GM12878 (cell line): ENCODE results near the gene XPNPEP3. TPM values are rescaled to one million over a fixed set of nuclear protein-coding genes. Genes with fewer than 3 reads are reported as not detected.

Experiments
- ASH2L ChIP-seq: fragments of 300-600, 200-600 bp; sonication (generic); IDR thresholded peaks from 2 replicates; pipeline ENCODE4 v1.6.1; 2017; ENCODE audit warnings: low read depth, mild to moderate bottlenecking, borderline replicate concordance
- E2F8 ChIP-seq: fragments of 450-650 bp; IDR thresholded peaks from 2 replicates; pipeline ENCODE4 v1.6.1; 2018; ENCODE audit warnings: mild to moderate bottlenecking, low read depth, moderate library complexity; ENCODE audit not compliant: partially characterized antibody
- E4F1 ChIP-seq: fragments of 450-650 bp; IDR thresholded peaks from 2 replicates; pipeline ENCODE4 v1.6.1; 2018; ENCODE audit warnings: borderline replicate concordance, mild to moderate bottlenecking; ENCODE audit not compliant: partially characterized antibody
- EZH2 ChIP-seq: IDR thresholded peaks from 2 replicates; pipeline ENCODE4 v1.6.1; 2012; ENCODE audit warnings: low read depth, mild to moderate bottlenecking, control low read depth, inconsistent platforms, low read length, borderline replicate concordance; ENCODE audit not compliant: control insufficient read depth
- IRF3 ChIP-seq: fragments of 450-650 bp; IDR thresholded peaks from 2 replicates; pipeline ENCODE4 v1.6.1; 2014; ENCODE audit warnings: mild to moderate bottlenecking
- IRF5 ChIP-seq: fragments of 450-650 bp; IDR thresholded peaks from 2 replicates; pipeline ENCODE4 v1.6.1; 2017; ENCODE audit warnings: borderline replicate concordance
- KDM1A ChIP-seq: fragments of 200-600 bp; sonication (generic); IDR thresholded peaks from 2 replicates; pipeline ENCODE4 v1.6.1; 2016; ENCODE audit warnings: borderline replicate concordance
- MAX ChIP-seq: IDR thresholded peaks from 2 replicates; pipeline ENCODE4 v1.6.1; 2012; ENCODE audit warnings: low read depth, low read length, improper control_type of control experiment
- MTA2 ChIP-seq: fragments of 450-650 bp; IDR thresholded peaks from 2 replicates; pipeline ENCODE4 v1.6.1; 2016; ENCODE audit warnings: low read depth, mild to moderate bottlenecking, moderate library complexity
- PAX8 ChIP-seq: fragments of 450-650 bp; IDR thresholded peaks from 2 replicates; pipeline ENCODE4 v1.6.1; 2017; ENCODE audit warnings: mild to moderate bottlenecking, moderate library complexity
- PKNOX1 ChIP-seq: fragments of 450-650 bp; IDR thresholded peaks from 2 replicates; pipeline ENCODE4 v1.6.1; 2016; ENCODE audit warnings: mild to moderate bottlenecking
- POLR2A ChIP-seq: IDR thresholded peaks from 2 replicates; pipeline ENCODE4 v1.6.1; 2011; ENCODE audit warnings: low read depth, mild to moderate bottlenecking, low read length
- RAD21 ChIP-seq: IDR thresholded peaks from 2 replicates; pipeline ENCODE4 v1.6.1; 2011; ENCODE audit warnings: mild to moderate bottlenecking, low read depth, low read length, moderate library complexity; ENCODE audit not compliant: insufficient read depth
- RBBP5 ChIP-seq: fragments of 200-600 bp; sonication (generic); conservative IDR thresholded peaks from 2 replicates; pipeline ENCODE4 v1.6.1; 2016
- RUNX3 ChIP-seq: IDR thresholded peaks from 2 replicates; pipeline ENCODE4 v1.6.1; 2012; ENCODE audit warnings: low read length, inconsistent platforms
- SMC3 ChIP-seq: IDR thresholded peaks from 2 replicates; pipeline ENCODE4 v1.6.1; 2011; ENCODE audit warnings: low read length, improper control_type of control experiment, borderline replicate concordance
- SP1 ChIP-seq: IDR thresholded peaks from one replicate; pipeline ENCODE4 v1.6.1; 2011; ENCODE audit warnings: low read depth, low read length
- SREBF2 ChIP-seq: IDR thresholded peaks from 2 replicates; pipeline ENCODE4 v1.6.1; 2012; ENCODE audit warnings: mild to moderate bottlenecking, low read length
- polyA plus RNA-seq, 11 experiments: library from polyadenylated mRNA; depleted of rRNA in 4 of 11; unstranded in 6 of 11; stranded (reverse) in 5 of 11; fragments of >200 nt; fragmentation: Nextera tagmentation in 4 of 11; fragmentation: Illumina TruSeq in 1 of 11; extraction: Ambion mirVana in 4 of 11; extraction: Trizol in 1 of 11; gene quantifications; 1 replicate in 1 of 11; 2 replicates in 10 of 11; pipeline versions ENCODE4 v1.2.1 to v1.2.3, GENCODE V29; 2011 to 2016; ENCODE audit warnings: inconsistent platforms in 2 of 11, missing spikeins in 2 of 11, low read depth in 1 of 11
- total RNA-seq, 4 experiments: library from RNA; depleted of rRNA in 3 of 4; stranded (reverse); fragments of >200 nt in 3 of 4; fragmentation: Illumina TruSeq in 1 of 4; extraction: Trizol in 1 of 4; gene quantifications; 2 replicates each; pipeline versions ENCODE4 v1.2.1 to v1.2.3, GENCODE V29; 2013 to 2021

XPNPEP3 gene
- total and polyA plus RNA-seq, 10 of the 15 experiments (the other 5 are each of a cell fraction or from before 2014, with no cell fraction given) = 6.7 to 19.9 (median 11.7) TPM

- no peak for TF ChIP-seq E4F1
- TF ChIP-seq RAD21 = no peak
- TF ChIP-seq PAX8 = no peak
- TF ChIP-seq SREBF2 = no peak
- TF ChIP-seq SMC3 = no peak; the same call in 1 of the 2 replicates
- TF ChIP-seq MTA2 = peak; percentile 66; the same call in 1 of the 2 replicates
- TF ChIP-seq SP1 = peak; percentile 32
- no peak for TF ChIP-seq IRF3
- TF ChIP-seq KDM1A = no peak
- no peak for TF ChIP-seq PKNOX1
- TF ChIP-seq E2F8 = no peak
- TF ChIP-seq MAX = peak; percentile 42; the same call in 1 of the 2 replicates
- TF ChIP-seq RBBP5 = no peak
- no peak for TF ChIP-seq EZH2
- TF ChIP-seq RUNX3 = no peak
- TF ChIP-seq IRF5 = no peak
- TF ChIP-seq ASH2L = 0 out of 2 replicates have a peak, but pooled peaks have one; percentile 59
- TF ChIP-seq POLR2A = peak; percentile 70
Measured at GRCh38 chr22:40818747-40819598, 38.0 kb upstream of the XPNPEP3 start, which contains the start of gene SLC25A17 (continued).
